ENCODE data around the gene GALNT4.
A peak's percentile ranks its signal among the peaks of the same experiment; 100 is the strongest.

The GALNT4 gene

GRCh38 chr12:89524541-89525304 is at the start of gene GALNT4:
Gene GALNT4, minus strand, starts transcription at chr12:89524796. Its CDS starts 247 bp downstream, at chr12:89524549.
- peak; percentile 48 to 79 (median 61) for DNase-seq

GRCh38 chr12:89573051-89573810 is 48.6 kb upstream of the GALNT4 start:
- DNase-seq = no peak

GRCh38 chr12:89571491-89572195 is 47.0 kb upstream of the GALNT4 start:
- no peak for DNase-seq

GRCh38 chr12:89568484-89568883 is 43.9 kb upstream of the GALNT4 start:
- no peak for DNase-seq

GRCh38 chr12:89567691-89568239 is 43.2 kb upstream of the GALNT4 start:
- DNase-seq = no peak

- DNase-seq = no peak
Measured at GRCh38 chr12:89566615-89567014, 42.0 kb upstream of the GALNT4 start.

- no peak for DNase-seq
Measured at GRCh38 chr12:89565002-89565401, 40.4 kb upstream of the GALNT4 start.

GRCh38 chr12:89559753-89560152 is 35.2 kb upstream of the GALNT4 start:
- no peak for DNase-seq

- DNase-seq = no peak
Measured at GRCh38 chr12:89556976-89557375, 32.4 kb upstream of the GALNT4 start.

GRCh38 chr12:89552376-89552775 is 27.8 kb upstream of the GALNT4 start:
- no peak for DNase-seq

GRCh38 chr12:89551747-89552146 is 27.2 kb upstream of the GALNT4 start:
- DNase-seq = no peak

- no peak for DNase-seq
Measured at GRCh38 chr12:89547101-89547500, 22.5 kb upstream of the GALNT4 start.

- DNase-seq = no peak
Measured at GRCh38 chr12:89546151-89546550, 21.6 kb upstream of the GALNT4 start.

GRCh38 chr12:89544681-89545184 is 20.1 kb upstream of the GALNT4 start:
- DNase-seq = no peak

GRCh38 chr12:89544022-89544421 is 19.4 kb upstream of the GALNT4 start:
- DNase-seq = no peak

GRCh38 chr12:89542912-89543592 is 18.5 kb upstream of the GALNT4 start:
- peak; percentile 9 to 70 (median 41) for DNase-seq

- DNase-seq = no peak
Measured at GRCh38 chr12:89542236-89542635, 17.6 kb upstream of the GALNT4 start.

GRCh38 chr12:89540586-89540985 is 16.0 kb upstream of the GALNT4 start:
- DNase-seq = no peak

- DNase-seq = no peak
Measured at GRCh38 chr12:89539426-89540223, 15.0 kb upstream of the GALNT4 start.

GRCh38 chr12:89538897-89539296 is 14.3 kb upstream of the GALNT4 start:
- no peak for DNase-seq

GRCh38 chr12:89537389-89537788 is 12.8 kb upstream of the GALNT4 start:
- DNase-seq = no peak

GRCh38 chr12:89529738-89530137 is 5.1 kb upstream of the GALNT4 start:
- DNase-seq = peak in 3 of 6 experiments; percentile 18 to 60 (median 43)
